MM.1S (cell line): ENCODE results near the gene RAPGEF4.

Experiments
- DNase-seq: peaks from one replicate; pipeline ENCODE4 v3.0.0-alpha.2; 2015
- H2AFZ ChIP-seq: fragments of 300-600 bp; sonication (generic); 2 replicates; pipeline ENCODE4 v1.6.0; 2016; ENCODE audit warnings: antibody characterized with exemption, low read length
- H3F3A ChIP-seq: fragments of 300-600 bp; sonication (generic); 2 replicates; pipeline ENCODE4 v1.6.1; 2016; ENCODE audit warnings: mild to moderate bottlenecking, antibody characterized with exemption, low read length, moderate library complexity, mixed read lengths; ENCODE audit not compliant: insufficient read depth
- H3K27ac ChIP-seq: fragments of 300-600 bp; sonication (generic); 2 replicates; pipeline ENCODE4 v1.5.1; 2016; ENCODE audit warnings: mild to moderate bottlenecking, low read length
- H3K27me3 ChIP-seq: fragments of 300-600 bp; sonication (generic); replicated peaks from 2 replicates; pipeline ENCODE4 v1.6.0; 2016; ENCODE audit warnings: low read length; ENCODE audit not compliant: insufficient read depth
- H3K36me3 ChIP-seq: fragments of 300-600 bp; sonication (generic); replicated peaks from 2 replicates; pipeline ENCODE4 v1.6.1; 2016; ENCODE audit warnings: mild to moderate bottlenecking, low read length, mixed read lengths; ENCODE audit not compliant: insufficient read depth
- H3K4me1 ChIP-seq: fragments of 300-600 bp; sonication (generic); 2 replicates; pipeline ENCODE4 v1.6.1; 2016; ENCODE audit warnings: low read length, mixed read lengths
- H3K4me2 ChIP-seq: fragments of 300-600 bp; sonication (generic); 2 replicates; pipeline ENCODE4 v1.6.0; 2016; ENCODE audit warnings: low read depth, low read length
- H3K4me3 ChIP-seq: fragments of 300-600 bp; sonication (generic); 2 replicates; pipeline ENCODE4 v1.5.1; 2016; ENCODE audit warnings: low read length, mixed read lengths
- H3K79me2 ChIP-seq: fragments of 300-600 bp; sonication (generic); 2 replicates; pipeline ENCODE4 v1.6.1; 2016; ENCODE audit warnings: mixed run types, low read length, mixed read lengths
- H3K9ac ChIP-seq: fragments of 300-600 bp; sonication (generic); 2 replicates; pipeline ENCODE4 v1.6.1; 2016; ENCODE audit warnings: low read length, mixed read lengths
- H3K9me2 ChIP-seq: fragments of 300-600 bp; sonication (generic); replicated peaks from 2 replicates; pipeline ENCODE4 v1.6.1; 2016; ENCODE audit warnings: mild to moderate bottlenecking, low read length, mixed read lengths; ENCODE audit not compliant: insufficient read depth
- H3K9me3 ChIP-seq: fragments of 300-600 bp; sonication (generic); replicated peaks from 2 replicates; pipeline ENCODE4 v1.6.1; 2016; ENCODE audit warnings: mild to moderate bottlenecking, low read length, mixed read lengths; ENCODE audit not compliant: insufficient read depth
- H4K20me1 ChIP-seq: fragments of 300-600 bp; sonication (generic); 2 replicates; pipeline ENCODE4 v1.6.1; 2016; ENCODE audit warnings: mild to moderate bottlenecking, low read length, moderate library complexity, mixed read lengths; ENCODE audit not compliant: insufficient read depth
- CTCF ChIP-seq: fragments of 300-600 bp; sonication (generic); IDR thresholded peaks from 2 replicates; pipeline ENCODE4 v1.5.1; 2016; ENCODE audit warnings: antibody characterized with exemption, low read length, mixed read lengths
- EZH2 ChIP-seq: fragments of 300-600 bp; sonication (generic); optimal IDR thresholded peaks from 2 replicates; pipeline ENCODE3; 2017; ENCODE audit warnings: low read depth, mild to moderate bottlenecking, antibody characterized with exemption, low read length, mixed read lengths
- EZH2phosphoT487 ChIP-seq: fragments of 300-600 bp; sonication (generic); IDR thresholded peaks from 2 replicates; pipeline ENCODE4 v1.6.1; 2018; ENCODE audit warnings: antibody characterized with exemption, low read length

Gene RAPGEF4

DNA sequence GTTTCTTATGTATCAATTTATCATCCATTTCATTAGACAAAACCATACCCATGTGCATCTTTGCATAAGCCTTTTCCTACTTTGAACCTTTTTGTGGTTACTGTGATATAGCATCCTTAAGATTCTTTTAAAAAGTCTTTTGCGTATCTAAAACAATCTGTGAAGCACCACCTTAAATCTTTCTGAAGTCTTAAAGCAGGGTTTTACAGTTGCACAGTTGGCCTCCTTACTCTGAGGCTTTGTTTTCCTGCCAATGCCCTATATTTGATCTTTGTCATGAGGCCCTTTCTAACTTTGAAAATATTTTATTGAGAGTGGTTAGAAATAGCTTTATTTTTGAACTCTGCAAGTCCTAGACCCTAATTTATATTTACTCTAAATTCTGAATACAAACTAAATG is 176.6 kb downstream of the RAPGEF4 start:
- no peak overlapping the region for H3K27ac ChIP-seq
- no peak overlapping the region for H2AFZ ChIP-seq
- H3K9ac ChIP-seq: no peak overlapping the region
- H3K9me3 ChIP-seq: no peaks in the 10 kb centered on the region
- H3K4me2 ChIP-seq: no peak overlapping the region
- H4K20me1 ChIP-seq: no peaks in the 10 kb centered on the region
- H3K9me2 ChIP-seq: no peaks in the 10 kb centered on the region
- H3K27me3 ChIP-seq: no peaks in the 10 kb centered on the region
- no peaks in the 10 kb centered on the region for H3K4me1 ChIP-seq
- TF ChIP-seq EZH2: no peak
- no peak for TF ChIP-seq EZH2phosphoT487
- no peak for TF ChIP-seq CTCF
- H3F3A ChIP-seq: no peaks in the 10 kb centered on the region
- no peaks in the 10 kb centered on the region for H3K36me3 ChIP-seq
- no peak for DNase-seq
- no peak overlapping the region for H3K4me3 ChIP-seq
- H3K79me2 ChIP-seq: no peaks in the 10 kb centered on the region

- no peak overlapping the region for H2AFZ ChIP-seq
- H3K27me3 ChIP-seq: no peaks in the 10 kb centered on the region
- no peaks in the 10 kb centered on the region for H3K79me2 ChIP-seq
- H3K4me3 ChIP-seq: no peak overlapping the region
- H3K36me3 ChIP-seq: no peaks in the 10 kb centered on the region
- no peaks in the 10 kb centered on the region for H3F3A ChIP-seq
- no peak for TF ChIP-seq CTCF
- TF ChIP-seq EZH2phosphoT487: no peak
- TF ChIP-seq EZH2: no peak
- no peaks in the 10 kb centered on the region for H3K4me1 ChIP-seq
- no peak overlapping the region for H3K9ac ChIP-seq
- no peaks in the 10 kb centered on the region for H3K9me3 ChIP-seq
- no peaks in the 10 kb centered on the region for H4K20me1 ChIP-seq
- no peak overlapping the region for H3K27ac ChIP-seq
- no peak overlapping the region for H3K4me2 ChIP-seq
- no peak for DNase-seq
- no peaks in the 10 kb centered on the region for H3K9me2 ChIP-seq
Measured at GRCh38 chr2:172914341-172915008, 178.8 kb downstream of the RAPGEF4 start.

DNA sequence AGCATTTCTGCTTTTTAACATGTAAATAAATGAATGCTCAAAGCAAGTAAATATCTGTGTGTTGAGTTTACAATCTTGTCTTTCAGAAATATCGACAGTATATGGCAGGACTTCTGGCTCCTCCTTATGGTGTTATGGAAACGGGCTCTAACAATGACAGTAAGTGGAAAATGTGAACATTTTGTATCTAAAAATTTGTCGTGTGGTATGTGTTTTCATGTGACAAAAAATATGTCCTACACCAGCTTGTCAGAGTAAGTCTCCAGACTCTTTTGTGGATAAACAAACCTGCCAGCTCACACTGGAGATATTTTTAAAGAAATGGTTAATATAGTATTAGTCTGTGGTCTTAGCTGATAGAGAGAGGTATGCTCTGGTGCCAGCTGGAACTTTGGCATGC is 182.1 kb downstream of the RAPGEF4 start:
- H3K9ac ChIP-seq: no peak overlapping the region
- H2AFZ ChIP-seq: no peak overlapping the region
- H3K27ac ChIP-seq: no peak overlapping the region
- H3K79me2 ChIP-seq: no peaks in the 10 kb centered on the region
- H3K4me3 ChIP-seq: no peak overlapping the region
- no peaks in the 10 kb centered on the region for H3K4me1 ChIP-seq
- no peaks in the 10 kb centered on the region for H4K20me1 ChIP-seq
- H3K27me3 ChIP-seq: no peaks in the 10 kb centered on the region
- DNase-seq: no peak
- TF ChIP-seq EZH2phosphoT487: no peak
- TF ChIP-seq CTCF: no peak
- TF ChIP-seq EZH2: no peak
- no peaks in the 10 kb centered on the region for H3K36me3 ChIP-seq
- no peaks in the 10 kb centered on the region for H3K9me2 ChIP-seq
- no peaks in the 10 kb centered on the region for H3F3A ChIP-seq
- H3K4me2 ChIP-seq: no peak overlapping the region
- no peaks in the 10 kb centered on the region for H3K9me3 ChIP-seq
